Ovary (tissue), 3 donors: ENCODE data around the gene AKAP5.

Experiments
- CTCF ChIP-seq, 3 donors: fragments of 450-650 bp in 2 of 3; fragments of 200-600 bp in 1 of 3; IDR thresholded peaks; one replicate each; pipeline versions ENCODE4 v1.5.1 to v1.8.0; 2016 to 2022; ENCODE audit warnings: antibody characterized with exemption in 3 of 3, mild to moderate bottlenecking in 1 of 3
- EP300 ChIP-seq: sonication (generic); formaldehyde crosslinking; IDR thresholded peaks from one replicate; pipeline ENCODE4 v1.6.1; 2017; ENCODE audit warnings: antibody characterized with exemption
- POLR2A ChIP-seq: fragments of 450-650 bp; IDR thresholded peaks from one replicate; pipeline ENCODE4 v1.6.1; 2017; ENCODE audit warnings: antibody characterized with exemption, mild to moderate bottlenecking, moderate library complexity
- donor health status: DM: no; HTN: no; CAD: no.

- TF ChIP-seq CTCF (IDR thresholded peaks at IDR 0.05) (no peak), EP300 (no peak), POLR2A (no peak)
Observed at GRCh38 chr14:64447876-64448670, 17.2 kb upstream of the AKAP5 start.
